DND-41 (cell line): ENCODE data around the gene DLK1.

ENCODE experiments used
- CTCF ChIP-seq: IDR thresholded peaks from 2 replicates; pipeline ENCODE4 v1.5.1; 2012; ENCODE audit warnings: borderline replicate concordance, low read length, moderate library complexity, mild to moderate bottlenecking; ENCODE audit not compliant: poor library complexity, severe bottlenecking; ENCODE audit errors: extremely low read depth
- EZH2 ChIP-seq: IDR thresholded peaks from 3 replicates; pipeline ENCODE4 v1.6.1; 2012; ENCODE audit warnings: borderline replicate concordance, low read depth, mild to moderate bottlenecking, moderate library complexity, low read length, inconsistent platforms; ENCODE audit not compliant: severe bottlenecking

DNA sequence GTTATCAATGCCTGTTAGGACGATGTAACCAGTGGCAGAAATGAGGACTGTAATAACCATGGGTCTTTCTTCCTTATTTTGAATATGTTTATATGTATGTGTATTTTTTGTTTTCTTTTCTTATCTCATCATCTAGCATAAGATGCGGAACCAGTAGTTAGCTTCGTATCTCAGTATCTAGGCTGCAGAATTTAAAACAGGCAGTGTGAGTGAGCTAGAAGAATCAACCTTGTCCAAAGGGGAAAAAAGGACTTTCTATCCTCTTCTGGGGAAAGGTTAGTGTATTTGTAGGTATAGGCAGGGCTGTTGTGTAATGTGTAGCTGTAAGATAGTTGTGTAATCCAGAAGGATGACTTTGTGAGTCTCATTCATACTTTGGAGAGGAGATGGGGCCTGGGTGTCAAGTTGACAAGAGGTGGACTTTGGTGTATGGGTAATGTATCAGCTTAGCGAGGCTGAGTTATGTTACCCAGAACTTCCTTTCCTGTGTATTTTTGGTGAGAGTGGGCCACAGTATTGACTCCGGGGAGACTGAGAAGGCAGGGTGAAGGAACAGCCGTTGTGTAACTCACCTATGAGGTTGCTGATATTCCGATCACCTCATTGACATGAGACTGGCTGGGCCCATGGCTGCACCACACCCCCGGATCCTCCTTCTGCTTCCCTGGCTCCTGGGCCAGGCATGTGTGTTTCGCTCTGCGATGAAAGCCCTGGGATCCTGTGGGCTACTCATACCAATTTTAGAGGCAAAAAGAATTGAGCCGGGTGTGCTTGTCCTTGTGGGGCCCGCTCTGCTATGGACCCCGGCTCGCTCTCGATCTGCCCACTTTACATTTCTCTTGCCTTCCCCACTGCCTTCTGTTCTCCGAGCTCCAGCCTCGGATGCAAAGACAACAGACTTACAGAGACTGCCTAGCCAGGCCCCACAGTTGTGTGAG lies 24.3 kb downstream of the DLK1 start:
- TF ChIP-seq CTCF (no peak), EZH2 (no peak)
